ENCODE measurements around the gene ADCY5.

GRCh38 chr3:123416173-123416572 lies 32.7 kb downstream of the ADCY5 start:
- no peak for TF ChIP-seq CTCF (IDR thresholded peaks at IDR 0.05)
- TF ChIP-seq POLR2A (IDR thresholded peaks at IDR 0.05) = no peak

Measured in lower leg skin (tissue), 3 donors.